Measurements from ENCODE around the gene MTMR10. TPM values are rescaled to one million over a fixed set of nuclear protein-coding genes. Genes with fewer than 3 reads are reported as not detected.

MTMR10 gene
- total and polyA plus RNA-seq, 2 donors: 17.2 to 19.8 TPM

DNA sequence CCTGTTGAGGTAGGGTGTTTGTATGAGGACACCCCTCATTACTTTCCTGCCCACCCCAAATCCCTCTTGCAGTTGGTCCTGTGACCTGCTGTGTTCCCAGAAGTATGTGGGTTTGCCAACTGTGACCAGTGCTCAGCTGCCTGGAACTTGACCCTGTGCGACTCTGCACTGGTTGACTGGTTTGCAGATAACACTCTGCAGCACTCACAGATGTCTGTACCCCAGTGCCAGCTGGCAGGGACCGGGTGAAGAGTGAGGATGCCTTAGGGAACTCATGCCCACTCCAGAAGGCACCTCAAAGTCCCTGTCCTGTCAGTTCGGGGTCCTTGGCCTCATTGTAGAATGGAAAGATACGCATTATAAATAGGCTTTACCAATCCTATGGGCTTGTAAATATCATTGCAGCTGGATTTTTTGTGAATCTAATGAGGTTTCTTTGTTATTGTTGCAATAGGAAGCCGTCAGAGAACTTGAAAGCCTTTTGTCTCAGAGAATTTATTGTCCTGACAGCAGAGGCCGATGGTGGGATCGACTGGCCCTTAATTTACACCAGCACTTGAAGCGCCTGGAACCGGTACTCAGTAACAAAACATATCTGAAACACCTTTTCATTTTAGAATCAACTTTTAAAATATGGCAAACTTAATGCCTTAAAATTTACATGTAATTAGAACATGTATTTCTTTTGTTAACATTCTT lies 69.5 kb downstream of the MTMR10 start:
- H3K4me3 ChIP-seq (ENCODE audit: low read length in 2 of 2): no peak overlapping the region
- no peaks in the 10 kb centered on the region for H3K4me1 ChIP-seq (ENCODE audit: control insufficient read depth in 2 of 2, insufficient read depth in 2 of 2, low read length in 2 of 2)
- peaks cover 55 to 58% of the 10 kb centered on the region in 2 donors for H3K36me3 ChIP-seq (ENCODE audit: control insufficient read depth in 2 of 2, insufficient read depth in 2 of 2, low read length in 1 of 2)
- H3K27me3 ChIP-seq (ENCODE audit: control insufficient read depth in 2 of 2, insufficient read depth in 1 of 2, low read length in 1 of 2): no peaks in the 10 kb centered on the region
- no peak overlapping the region for H3K27ac ChIP-seq (ENCODE audit: low read depth in 1 of 2, low read length in 1 of 2)
- H3K9me3 ChIP-seq (ENCODE audit: control insufficient read depth in 2 of 2, insufficient read depth in 1 of 2, low read length in 1 of 2): no peaks in the 10 kb centered on the region
- 97% methylated on average over 9 of the region's 9 CpGs for WGBS
- no peak for DNase-seq (ENCODE audit: low read depth in 6 of 9, low spot score in 9 of 9)

DNA sequence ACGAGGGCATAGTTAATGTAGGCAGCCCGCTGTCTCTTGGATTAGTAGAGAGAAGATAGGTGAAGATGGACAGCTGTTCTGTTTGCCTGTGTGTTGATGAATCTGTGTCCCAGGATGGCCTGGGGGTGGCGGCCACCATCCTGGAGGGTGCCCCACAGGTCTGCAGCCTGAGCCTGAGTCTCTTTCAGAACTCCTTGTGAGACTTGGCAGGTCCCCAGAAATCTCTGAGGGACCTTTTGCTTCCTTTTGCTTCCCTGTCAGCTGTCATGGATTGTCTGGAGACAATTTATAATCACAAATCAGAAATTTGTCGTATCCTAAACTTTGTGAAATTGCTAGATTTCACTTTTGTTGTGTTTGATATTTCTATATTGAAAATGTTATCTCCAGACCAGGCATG lies 70.3 kb downstream of the MTMR10 start:
- Histone ChIP-seq H3K36me3 (ENCODE audit: control insufficient read depth in 2 of 2, insufficient read depth in 2 of 2, low read length in 1 of 2) (peaks cover 48 to 62% of the 10 kb centered on the region in 2 donors), H3K4me1 (ENCODE audit: control insufficient read depth in 2 of 2, insufficient read depth in 2 of 2, low read length in 2 of 2) (no peaks in the 10 kb centered on the region), H3K4me3 (ENCODE audit: low read length in 2 of 2) (no peak overlapping the region), H3K9me3 (ENCODE audit: control insufficient read depth in 2 of 2, insufficient read depth in 1 of 2, low read length in 1 of 2) (no peaks in the 10 kb centered on the region), H3K27me3 (ENCODE audit: control insufficient read depth in 2 of 2, insufficient read depth in 1 of 2, low read length in 1 of 2) (no peaks in the 10 kb centered on the region), H3K27ac (ENCODE audit: low read depth in 1 of 2, low read length in 1 of 2) (no peak overlapping the region)
- no peak for DNase-seq (ENCODE audit: low read depth in 6 of 9, low spot score in 9 of 9)
- WGBS: 97% methylated on average over 4 of the region's 4 CpGs

DNA sequence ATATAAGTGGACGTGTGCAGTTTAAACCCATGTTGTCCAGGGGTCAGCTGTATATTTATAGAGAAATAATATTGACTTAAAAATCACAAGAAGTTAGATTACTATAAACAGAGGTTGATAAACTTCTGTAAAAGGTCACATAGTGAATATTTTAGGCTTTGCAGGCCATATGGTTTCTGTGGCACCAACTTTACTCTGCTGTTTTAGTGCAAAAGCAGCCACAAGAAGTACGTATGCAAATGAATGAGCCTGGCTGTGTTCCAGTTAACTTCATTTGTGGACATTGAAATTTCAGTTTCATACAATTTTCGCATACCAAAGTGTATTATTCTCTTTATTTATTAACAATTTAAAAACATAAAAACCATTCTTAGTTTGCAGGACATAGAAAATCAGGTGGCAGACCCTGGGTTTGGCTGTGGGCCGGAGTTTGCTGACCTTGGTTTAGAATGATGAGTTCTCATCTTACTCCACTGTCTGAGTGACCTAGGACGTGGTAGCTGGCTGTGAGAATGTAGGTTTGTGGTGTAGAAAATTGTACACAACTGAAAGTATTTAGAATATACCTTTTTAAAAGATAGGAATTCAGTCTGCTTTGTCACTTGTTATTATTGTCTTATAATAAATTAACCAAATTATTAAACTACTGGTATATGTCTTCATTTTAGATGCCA lies 71.4 kb downstream of the MTMR10 start:
- Histone ChIP-seq H3K27me3 (ENCODE audit: control insufficient read depth in 2 of 2, insufficient read depth in 1 of 2, low read length in 1 of 2) (no peaks in the 10 kb centered on the region), H3K4me1 (ENCODE audit: control insufficient read depth in 2 of 2, insufficient read depth in 2 of 2, low read length in 2 of 2) (no peaks in the 10 kb centered on the region), H3K9me3 (ENCODE audit: control insufficient read depth in 2 of 2, insufficient read depth in 1 of 2, low read length in 1 of 2) (no peaks in the 10 kb centered on the region), H3K27ac (ENCODE audit: low read depth in 1 of 2, low read length in 1 of 2) (no peak overlapping the region), H3K4me3 (ENCODE audit: low read length in 2 of 2) (no peak overlapping the region), H3K36me3 (ENCODE audit: control insufficient read depth in 2 of 2, insufficient read depth in 2 of 2, low read length in 1 of 2) (peaks cover 37 to 58% of the 10 kb centered on the region in 2 donors)
- no peak for DNase-seq (ENCODE audit: low read depth in 6 of 9, low spot score in 9 of 9)
- 96% methylated on average over 5 of the region's 5 CpGs for WGBS

DNA sequence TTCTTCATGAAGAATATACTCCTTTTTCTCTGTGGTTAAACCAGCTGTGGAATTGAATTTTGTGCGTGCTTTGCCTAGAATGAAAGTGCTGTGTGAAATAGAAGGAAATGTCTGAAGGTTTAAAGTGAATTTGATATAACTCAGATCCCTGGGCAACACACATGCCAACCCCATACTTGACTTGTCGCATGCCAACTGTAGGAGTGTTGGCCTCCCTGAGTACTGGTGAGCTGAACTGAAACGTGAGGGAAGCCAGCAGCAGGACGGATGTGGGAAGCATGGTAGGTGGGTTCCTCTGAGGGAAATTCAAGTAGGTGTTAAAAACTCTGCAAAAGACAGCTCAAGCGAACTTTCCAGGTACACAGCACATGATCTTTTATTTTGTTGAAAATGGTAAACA lies 73.1 kb downstream of the MTMR10 start:
- WGBS: 97% methylated on average over 5 of the region's 5 CpGs
- H3K27ac ChIP-seq (ENCODE audit: low read depth in 1 of 2, low read length in 1 of 2): no peak overlapping the region
- no peak overlapping the region for H3K4me3 ChIP-seq (ENCODE audit: low read length in 2 of 2)
- no peaks in the 10 kb centered on the region for H3K9me3 ChIP-seq (ENCODE audit: control insufficient read depth in 2 of 2, insufficient read depth in 1 of 2, low read length in 1 of 2)
- no peaks in the 10 kb centered on the region for H3K27me3 ChIP-seq (ENCODE audit: control insufficient read depth in 2 of 2, insufficient read depth in 1 of 2, low read length in 1 of 2)
- H3K36me3 ChIP-seq (ENCODE audit: control insufficient read depth in 2 of 2, insufficient read depth in 2 of 2, low read length in 1 of 2): peaks cover 21 to 51% of the 10 kb centered on the region in 2 donors
- no peaks in the 10 kb centered on the region for H3K4me1 ChIP-seq (ENCODE audit: control insufficient read depth in 2 of 2, insufficient read depth in 2 of 2, low read length in 2 of 2)
- DNase-seq (ENCODE audit: low read depth in 6 of 9, low spot score in 9 of 9): no peak

DNA sequence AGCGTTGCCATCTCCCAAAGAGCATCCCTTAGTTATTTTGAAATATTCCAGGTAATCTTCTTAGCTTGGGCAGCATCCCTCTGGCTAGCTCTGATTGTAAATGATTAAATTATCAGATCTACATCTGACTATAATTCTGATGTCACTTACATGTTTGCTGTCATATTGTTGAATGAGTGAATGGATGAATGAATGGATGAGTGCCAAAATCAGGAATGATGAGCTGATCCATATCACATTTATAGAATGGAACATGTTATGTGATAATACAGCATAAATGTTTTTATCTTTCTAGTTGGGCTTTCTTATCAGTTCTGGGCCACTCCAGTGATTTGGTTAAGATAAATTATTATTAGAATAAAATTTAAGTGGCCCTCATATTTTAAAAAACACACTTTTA lies 73.8 kb downstream of the MTMR10 start:
- WGBS: 99% methylated on average over 1 of the region's 1 CpG

DNA sequence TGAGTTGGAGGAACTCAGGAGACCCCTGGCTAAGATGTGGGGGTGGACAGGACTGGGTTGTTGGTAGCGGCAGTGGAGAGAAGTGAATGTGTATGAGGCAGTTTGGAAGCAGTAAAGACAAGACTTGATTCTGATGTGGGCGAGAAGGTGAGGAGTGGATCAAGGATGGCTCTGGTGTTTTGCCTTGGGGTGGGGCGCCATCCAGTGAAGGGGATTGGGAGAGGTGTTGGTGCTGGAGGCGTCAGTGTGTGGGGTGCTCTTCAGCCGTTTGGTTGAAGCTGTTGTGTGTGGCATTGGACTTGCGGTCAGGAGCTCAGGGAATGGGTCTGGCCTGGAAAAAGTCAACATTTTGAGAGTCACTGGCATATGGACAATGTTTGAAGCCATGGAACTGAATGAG lies 74.4 kb downstream of the MTMR10 start:
- Histone ChIP-seq H3K4me3 (ENCODE audit: low read length in 2 of 2) (no peak overlapping the region), H3K27me3 (ENCODE audit: control insufficient read depth in 2 of 2, insufficient read depth in 1 of 2, low read length in 1 of 2) (no peaks in the 10 kb centered on the region), H3K9me3 (ENCODE audit: control insufficient read depth in 2 of 2, insufficient read depth in 1 of 2, low read length in 1 of 2) (no peaks in the 10 kb centered on the region), H3K27ac (ENCODE audit: low read depth in 1 of 2, low read length in 1 of 2) (no peak overlapping the region), H3K4me1 (ENCODE audit: control insufficient read depth in 2 of 2, insufficient read depth in 2 of 2, low read length in 2 of 2) (no peaks in the 10 kb centered on the region), H3K36me3 (ENCODE audit: control insufficient read depth in 2 of 2, insufficient read depth in 2 of 2, low read length in 1 of 2) (peaks cover 12 to 41% of the 10 kb centered on the region in 2 donors)
- WGBS: 97% methylated on average over 6 of the region's 6 CpGs
- no peak for DNase-seq (ENCODE audit: low read depth in 6 of 9, low spot score in 9 of 9)

More for the DNA sequence above, 73.8 kb downstream of the MTMR10 start:
- Histone ChIP-seq H3K27me3 (ENCODE audit: control insufficient read depth in 2 of 2, insufficient read depth in 1 of 2, low read length in 1 of 2) (no peaks in the 10 kb centered on the region), H3K4me3 (ENCODE audit: low read length in 2 of 2) (no peak overlapping the region), H3K36me3 (ENCODE audit: control insufficient read depth in 2 of 2, insufficient read depth in 2 of 2, low read length in 1 of 2) (peaks cover 16 to 46% of the 10 kb centered on the region in 2 donors), H3K4me1 (ENCODE audit: control insufficient read depth in 2 of 2, insufficient read depth in 2 of 2, low read length in 2 of 2) (no peaks in the 10 kb centered on the region), H3K9me3 (ENCODE audit: control insufficient read depth in 2 of 2, insufficient read depth in 1 of 2, low read length in 1 of 2) (no peaks in the 10 kb centered on the region), H3K27ac (ENCODE audit: low read depth in 1 of 2, low read length in 1 of 2) (no peak overlapping the region)
- DNase-seq (ENCODE audit: low read depth in 6 of 9, low spot score in 9 of 9): no peak

DNA sequence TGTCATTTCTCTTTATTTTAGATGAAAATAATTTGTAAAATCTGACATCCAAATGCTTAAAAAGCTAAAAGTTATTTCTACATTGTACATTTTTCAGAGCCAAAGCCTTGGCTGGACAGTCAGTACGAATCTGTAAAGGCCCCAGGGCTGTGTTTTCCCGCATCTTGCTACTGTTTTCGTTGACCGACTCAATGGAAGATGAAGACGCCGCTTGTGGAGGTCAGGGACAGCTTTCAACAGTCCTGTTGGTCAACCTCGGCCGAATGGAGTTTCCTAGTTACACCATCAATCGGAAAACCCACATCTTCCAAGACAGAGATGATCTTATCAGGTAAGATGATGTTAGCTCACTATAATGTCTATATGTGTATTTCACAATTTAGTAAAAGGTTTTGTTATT lies 77.7 kb downstream of the MTMR10 start:
- H3K9me3 ChIP-seq (ENCODE audit: control insufficient read depth in 2 of 2, insufficient read depth in 1 of 2, low read length in 1 of 2): no peaks in the 10 kb centered on the region
- H3K27ac ChIP-seq (ENCODE audit: low read depth in 1 of 2, low read length in 1 of 2): no peak overlapping the region
- H3K27me3 ChIP-seq (ENCODE audit: control insufficient read depth in 2 of 2, insufficient read depth in 1 of 2, low read length in 1 of 2): no peaks in the 10 kb centered on the region
- no peak overlapping the region for H3K4me3 ChIP-seq (ENCODE audit: low read length in 2 of 2)
- H3K4me1 ChIP-seq (ENCODE audit: control insufficient read depth in 2 of 2, insufficient read depth in 2 of 2, low read length in 2 of 2): no peaks in the 10 kb centered on the region
- H3K36me3 ChIP-seq (ENCODE audit: control insufficient read depth in 2 of 2, insufficient read depth in 2 of 2, low read length in 1 of 2): peaks cover 6 to 36% of the 10 kb centered on the region in 2 donors
- WGBS: 98% methylated on average over 9 of the region's 9 CpGs
- DNase-seq (ENCODE audit: low read depth in 6 of 9, low spot score in 9 of 9): no peak

DNA sequence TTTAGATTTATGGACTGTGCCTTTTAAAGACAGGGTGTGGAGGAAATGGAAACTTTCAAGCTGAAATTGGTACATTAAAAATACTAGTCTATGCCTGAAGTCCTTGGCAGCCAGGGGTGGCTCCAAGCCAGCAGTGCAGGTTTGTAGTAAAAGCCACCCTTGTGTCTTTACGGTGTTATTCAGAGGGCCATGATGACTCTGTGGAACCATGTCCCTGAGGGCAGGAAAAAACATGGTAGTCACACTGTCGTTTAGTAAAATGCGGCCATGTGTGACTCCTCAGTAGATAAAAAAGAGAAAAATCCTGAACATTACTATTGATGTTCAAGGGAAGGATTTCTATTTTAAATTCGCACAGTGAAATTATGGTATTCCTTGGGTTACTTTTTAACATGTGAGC lies 85.1 kb downstream of the MTMR10 start:
- DNase-seq (ENCODE audit: low read depth in 6 of 9, low spot score in 9 of 9): no peak
- Histone ChIP-seq H3K36me3 (ENCODE audit: control insufficient read depth in 2 of 2, insufficient read depth in 2 of 2, low read length in 1 of 2) (peaks cover 10 to 12% of the 10 kb centered on the region in 2 donors), H3K27me3 (ENCODE audit: control insufficient read depth in 2 of 2, insufficient read depth in 1 of 2, low read length in 1 of 2) (no peaks in the 10 kb centered on the region), H3K4me3 (ENCODE audit: low read length in 2 of 2) (no peak overlapping the region), H3K9me3 (ENCODE audit: control insufficient read depth in 2 of 2, insufficient read depth in 1 of 2, low read length in 1 of 2) (no peaks in the 10 kb centered on the region), H3K4me1 (ENCODE audit: control insufficient read depth in 2 of 2, insufficient read depth in 2 of 2, low read length in 2 of 2) (peaks cover 4 to 10% of the 10 kb centered on the region in 2 donors), H3K27ac (ENCODE audit: low read depth in 1 of 2, low read length in 1 of 2) (no peak overlapping the region)
- 88% methylated on average over 4 of the region's 4 CpGs for WGBS

DNA sequence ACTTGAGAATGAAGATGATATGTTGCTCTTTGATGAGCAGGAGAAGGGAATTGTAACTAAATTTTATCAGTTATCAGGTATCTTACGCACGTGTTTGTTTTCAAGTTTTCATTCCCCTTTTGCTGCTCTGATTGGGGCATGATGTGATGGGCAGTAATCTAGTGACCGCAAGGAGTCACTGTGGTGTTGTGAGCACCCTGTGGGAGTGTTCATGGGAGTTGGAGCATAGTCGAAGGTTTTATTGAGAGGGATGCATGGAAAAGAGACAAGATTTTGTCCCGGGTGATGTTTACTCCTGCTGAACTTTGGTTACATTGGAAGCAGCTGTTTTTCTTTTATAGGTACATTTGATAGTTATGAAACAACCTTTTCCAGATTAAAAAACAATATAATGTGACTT lies 85.6 kb downstream of the MTMR10 start:
- Histone ChIP-seq H3K27ac (ENCODE audit: low read depth in 1 of 2, low read length in 1 of 2) (no peak overlapping the region), H3K4me3 (ENCODE audit: low read length in 2 of 2) (no peak overlapping the region), H3K4me1 (ENCODE audit: control insufficient read depth in 2 of 2, insufficient read depth in 2 of 2, low read length in 2 of 2) (peaks cover 4 to 10% of the 10 kb centered on the region in 2 donors), H3K36me3 (ENCODE audit: control insufficient read depth in 2 of 2, insufficient read depth in 2 of 2, low read length in 1 of 2) (peaks cover 10% of the 10 kb centered on the region in 2 donors), H3K9me3 (ENCODE audit: control insufficient read depth in 2 of 2, insufficient read depth in 1 of 2, low read length in 1 of 2) (no peaks in the 10 kb centered on the region), H3K27me3 (ENCODE audit: control insufficient read depth in 2 of 2, insufficient read depth in 1 of 2, low read length in 1 of 2) (no peaks in the 10 kb centered on the region)
- DNase-seq (ENCODE audit: low read depth in 6 of 9, low spot score in 9 of 9): no peak
- 97% methylated on average over 5 of the region's 5 CpGs for WGBS

Measured in thymus (tissue), 11 donors.